DND-41 (cell line): Measurements from ENCODE around the gene SORBS1.

Experiments used
- ATAC-seq: fragments of 200-7000 bp; cut with Tn5 transposase; 3 replicates; pipeline ENCODE4 v1.9.1; 2021; ENCODE audit warnings: low read depth; ENCODE audit not compliant: insufficient read depth
- DNase-seq: peaks from one replicate; pipeline ENCODE4 v3.0.0-alpha.2; 2020
- H2AFZ ChIP-seq: 2 replicates; pipeline ENCODE4 v1.6.0; 2012; ENCODE audit warnings: low read depth, low read length
- H3K27ac ChIP-seq: 2 replicates; pipeline ENCODE4 v1.5.1; 2012; ENCODE audit warnings: low read length, inconsistent platforms
- H3K27me3 ChIP-seq: fragments of 200-600 bp; sonication (generic); 2 replicates; pipeline ENCODE4 v1.6.0; 2012; ENCODE audit warnings: low read length, mild to moderate bottlenecking, inconsistent platforms; ENCODE audit not compliant: insufficient read depth, poor library complexity
- H3K36me3 ChIP-seq: 2 replicates; pipeline ENCODE4 v1.5.1; 2012; ENCODE audit warnings: low read length, inconsistent platforms; ENCODE audit not compliant: insufficient read depth
- H3K4me1 ChIP-seq: 2 replicates; pipeline ENCODE4 v1.5.1; 2012; ENCODE audit warnings: mild to moderate bottlenecking, low read length; ENCODE audit not compliant: insufficient read depth
- H3K4me2 ChIP-seq: 2 replicates; pipeline ENCODE4 v1.6.0; 2012; ENCODE audit warnings: mild to moderate bottlenecking, moderate library complexity, low read length, inconsistent platforms; ENCODE audit not compliant: insufficient read depth
- H3K4me3 ChIP-seq, 2 experiments: fragments of 200-600 bp in 1 of 2; shearing (Covaris generic) in 1 of 2; 2 replicates each; pipeline ENCODE4 v1.5.1; 2012 to 2016; ENCODE audit warnings: inconsistent platforms in 2 of 2, low read length in 2 of 2, mild to moderate bottlenecking in 2 of 2, low read depth in 1 of 2, moderate library complexity in 1 of 2
- H3K79me2 ChIP-seq: 2 replicates; pipeline ENCODE4 v1.6.0; 2012; ENCODE audit warnings: low read length, inconsistent platforms; ENCODE audit not compliant: insufficient read depth
- H3K9ac ChIP-seq: 2 replicates; pipeline ENCODE4 v1.6.0; 2012; ENCODE audit warnings: low read depth, mild to moderate bottlenecking, inconsistent platforms, low read length, moderate library complexity
- H3K9me3 ChIP-seq: 2 replicates; pipeline ENCODE4 v1.5.1; 2012; ENCODE audit warnings: low read length, moderate library complexity, mild to moderate bottlenecking, inconsistent platforms; ENCODE audit not compliant: insufficient read depth, severe bottlenecking
- H4K20me1 ChIP-seq: 2 replicates; pipeline ENCODE4 v1.6.0; 2012; ENCODE audit warnings: low read length; ENCODE audit not compliant: insufficient read depth
- CTCF ChIP-seq: IDR thresholded peaks from 2 replicates; pipeline ENCODE4 v1.5.1; 2012; ENCODE audit warnings: borderline replicate concordance, low read length, moderate library complexity, mild to moderate bottlenecking; ENCODE audit not compliant: poor library complexity, severe bottlenecking; ENCODE audit errors: extremely low read depth
- EZH2 ChIP-seq: IDR thresholded peaks from 3 replicates; pipeline ENCODE4 v1.6.1; 2012; ENCODE audit warnings: borderline replicate concordance, low read depth, mild to moderate bottlenecking, moderate library complexity, low read length, inconsistent platforms; ENCODE audit not compliant: severe bottlenecking

Gene SORBS1

GRCh38 chr10:95261926-95262325 lies 299.2 kb downstream of the SORBS1 start:
- Histone ChIP-seq H3K4me1 (no peaks in the 10 kb centered on the region), H3K36me3 (no peaks in the 10 kb centered on the region), H3K4me3 (no peak overlapping the region), H3K9me3 (no peaks in the 10 kb centered on the region), H3K27ac (no peak overlapping the region), H3K9ac (no peak overlapping the region), H3K4me2 (no peak overlapping the region), H3K27me3 (peaks cover 16% of the 10 kb centered on the region), H2AFZ (no peak overlapping the region), H4K20me1 (no peaks in the 10 kb centered on the region), H3K79me2 (no peaks in the 10 kb centered on the region)
- TF ChIP-seq CTCF (no peak), EZH2 (no peak)
- ATAC-seq (no peak), DNase-seq (no peak)
